DND-41 (cell line): Measurements from ENCODE around the gene CARD9.

Experiments
- EZH2 ChIP-seq: IDR thresholded peaks from 3 replicates; pipeline ENCODE4 v1.6.1; 2012; ENCODE audit warnings: borderline replicate concordance, low read depth, mild to moderate bottlenecking, moderate library complexity, low read length, inconsistent platforms; ENCODE audit not compliant: severe bottlenecking
- TF ChIP-seq, protein P1 (sequence below): IDR thresholded peaks from 2 replicates; pipeline ENCODE4 v1.5.1; 2012; ENCODE audit warnings: borderline replicate concordance, low read length, moderate library complexity, mild to moderate bottlenecking; ENCODE audit not compliant: poor library complexity, severe bottlenecking; ENCODE audit errors: extremely low read depth

DNA sequence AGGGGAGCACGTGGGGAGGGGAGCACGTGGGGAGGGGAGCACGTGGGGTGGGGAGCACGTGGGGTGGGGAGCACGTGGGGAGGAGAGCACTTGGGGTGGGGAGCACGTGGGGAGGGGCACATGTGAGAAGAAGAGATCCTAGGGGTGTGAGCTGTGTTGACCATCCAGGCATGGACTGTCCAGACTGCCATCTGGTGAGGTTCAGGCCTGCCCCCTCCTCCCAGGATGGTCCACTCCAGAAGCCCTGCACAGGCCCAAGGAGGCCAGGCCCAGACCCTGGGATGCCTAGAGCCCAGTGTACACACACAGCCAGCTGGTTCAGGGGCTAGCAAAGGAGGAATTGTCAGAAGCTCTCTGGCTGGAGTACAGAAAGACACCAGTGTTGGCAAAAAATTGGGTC, 24.2 kb upstream of the CARD9 start:
- TF ChIP-seq, protein P1, sequence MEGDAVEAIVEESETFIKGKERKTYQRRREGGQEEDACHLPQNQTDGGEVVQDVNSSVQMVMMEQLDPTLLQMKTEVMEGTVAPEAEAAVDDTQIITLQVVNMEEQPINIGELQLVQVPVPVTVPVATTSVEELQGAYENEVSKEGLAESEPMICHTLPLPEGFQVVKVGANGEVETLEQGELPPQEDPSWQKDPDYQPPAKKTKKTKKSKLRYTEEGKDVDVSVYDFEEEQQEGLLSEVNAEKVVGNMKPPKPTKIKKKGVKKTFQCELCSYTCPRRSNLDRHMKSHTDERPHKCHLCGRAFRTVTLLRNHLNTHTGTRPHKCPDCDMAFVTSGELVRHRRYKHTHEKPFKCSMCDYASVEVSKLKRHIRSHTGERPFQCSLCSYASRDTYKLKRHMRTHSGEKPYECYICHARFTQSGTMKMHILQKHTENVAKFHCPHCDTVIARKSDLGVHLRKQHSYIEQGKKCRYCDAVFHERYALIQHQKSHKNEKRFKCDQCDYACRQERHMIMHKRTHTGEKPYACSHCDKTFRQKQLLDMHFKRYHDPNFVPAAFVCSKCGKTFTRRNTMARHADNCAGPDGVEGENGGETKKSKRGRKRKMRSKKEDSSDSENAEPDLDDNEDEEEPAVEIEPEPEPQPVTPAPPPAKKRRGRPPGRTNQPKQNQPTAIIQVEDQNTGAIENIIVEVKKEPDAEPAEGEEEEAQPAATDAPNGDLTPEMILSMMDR: no peak
- no peak for TF ChIP-seq EZH2
